CD4-positive, alpha-beta T cell (primary cell): ENCODE results near the gene PLA2G15. TPM values are rescaled to one million over a fixed set of nuclear protein-coding genes. Genes with fewer than 3 reads are reported as not detected.
A peak's percentile ranks its signal among the peaks of the same experiment; 100 is the strongest.

ENCODE experiments used
- ATAC-seq: fragments of 200-7000 bp; cut with Tn5 transposase; one replicate; pipeline ENCODE4 v1.10.0; 2022; ENCODE audit warnings: mild to moderate bottlenecking; ENCODE audit not compliant: poor library complexity
- CTCF ChIA-PET: fragments of 350-600 bp; sonication (Branson Sonifier 250); formaldehyde crosslinking; loops from one replicate; lab custom pipeline; 2021; ENCODE audit warnings: antibody characterized with exemption, inconsistent platforms; lab: Charles Lee
- POLR2A ChIA-PET: fragments of 350-600 bp; sonication (Branson Sonifier 250); formaldehyde crosslinking; loops from one replicate; lab custom pipeline; 2021; ENCODE audit warnings: antibody characterized with exemption, inconsistent platforms; lab: Charles Lee
- DNase-seq, 14 experiments: peaks; one replicate each; pipeline ENCODE4 v3.0.0-alpha.2; 2013 to 2020; ENCODE audit warnings: mixed read lengths in 2 of 14
- H3K27ac ChIP-seq, 2 donors: one replicate each; pipeline versions ENCODE4 v1.5.1 to v1.7.0; 2013; ENCODE audit warnings: low read length in 2 of 2, low read depth in 1 of 2, mild to moderate bottlenecking in 1 of 2
- H3K27me3 ChIP-seq, 2 experiments: 1 replicate in 1 of 2; 2 replicates in 1 of 2; pipeline versions ENCODE4 v1.6.1 to v1.7.0; 2013; ENCODE audit warnings: low read length in 2 of 2, control low read depth in 1 of 2, mild to moderate bottlenecking in 1 of 2, moderate library complexity in 1 of 2; ENCODE audit not compliant: insufficient read depth in 2 of 2, control insufficient read depth in 1 of 2
- H3K36me3 ChIP-seq: one replicate; pipeline ENCODE4 v1.6.1; 2013; ENCODE audit warnings: low read length, control low read depth; ENCODE audit not compliant: insufficient read depth
- H3K4me1 ChIP-seq: one replicate; pipeline ENCODE4 v1.6.1; 2013; ENCODE audit warnings: low read length, control low read depth; ENCODE audit not compliant: insufficient read depth
- H3K4me3 ChIP-seq: one replicate; pipeline ENCODE4 v1.5.1; 2013; ENCODE audit warnings: mild to moderate bottlenecking, low read length, moderate library complexity
- H3K9me3 ChIP-seq, 2 experiments: 1 replicate in 1 of 2; 2 replicates in 1 of 2; pipeline versions ENCODE4 v1.6.1 to v1.7.0; 2013; ENCODE audit warnings: low read length in 2 of 2, mild to moderate bottlenecking in 2 of 2, control low read depth in 1 of 2, moderate library complexity in 1 of 2; ENCODE audit not compliant: control insufficient read depth in 1 of 2, insufficient read depth in 1 of 2
- H3K27ac Mint-ChIP-seq: one replicate; pipeline ENCODE4 v1.8.0; 2020; ENCODE audit warnings: mixed read lengths
- H3K27me3 Mint-ChIP-seq: one replicate; pipeline ENCODE4 v1.8.0; 2021; ENCODE audit warnings: mixed read lengths
- H3K36me3 Mint-ChIP-seq: one replicate; pipeline ENCODE4 v1.8.0; 2021; ENCODE audit warnings: low read depth, mixed read lengths
- H3K4me1 Mint-ChIP-seq: one replicate; pipeline ENCODE4 v1.8.0; 2021; ENCODE audit warnings: low read depth, mixed read lengths
- H3K4me3 Mint-ChIP-seq: one replicate; pipeline ENCODE4 v1.8.0; 2020; ENCODE audit warnings: mild to moderate bottlenecking, mixed read lengths
- H3K9me3 Mint-ChIP-seq: one replicate; pipeline ENCODE4 v1.8.0; 2020; ENCODE audit warnings: mixed read lengths
- intact Hi-C, 2 experiments: fragments of 100-400 bp; cut with DNase I in 1 of 2; cut with micrococcal nuclease in 1 of 2; formaldehyde crosslinking; loops; one replicate each; pipeline versions ENCODE4 v1.15.1 to v1.9.0; 2023 to 2025; cut with DNase I, micrococcal nuclease
- total RNA-seq, 174 experiments: library from RNA in 2 of 174; stranded (reverse) in 2 of 174; gene quantifications; one replicate each; pipeline ENCODE4 v1.2.3 and lab custom pipeline; 2021 to 2026
- TF ChIP-seq, protein P1 (sequence below): fragments of 200-600 bp; IDR thresholded peaks from one replicate; pipeline ENCODE4 v1.8.0; 2022; ENCODE audit warnings: antibody characterized with exemption, mild to moderate bottlenecking

The PLA2G15 gene
- total RNA-seq, 2 experiments from 2014 or later, result 4.3 to 4.7 TPM

DNA sequence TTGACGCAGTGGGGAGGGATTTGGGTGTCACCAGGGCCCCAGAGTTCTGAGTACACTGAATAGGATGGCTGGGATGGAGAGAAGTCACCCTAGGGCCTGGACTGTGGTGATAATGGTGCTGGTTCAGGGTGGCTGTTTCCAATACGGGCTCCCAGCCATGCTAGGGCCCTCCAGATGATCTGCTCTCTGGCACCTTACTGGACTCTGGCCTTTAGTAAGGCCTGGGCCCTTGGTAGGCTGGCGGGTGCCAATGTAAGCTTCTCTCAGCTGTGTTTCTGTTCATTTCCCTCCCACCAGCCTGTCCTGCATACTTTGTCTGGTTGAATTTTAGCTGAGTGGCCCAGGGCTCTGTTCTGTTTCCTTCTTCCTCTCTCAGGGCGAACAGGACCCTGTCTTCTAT is 2.8 kb downstream of the PLA2G15 start:
- Mint-ChIP-seq H3K36me3 (peaks cover 27% of the 10 kb centered on the region), H3K4me1 (peaks cover 17% of the 10 kb centered on the region), H3K4me3 (peak overlapping the region; percentile 48), H3K9me3 (no peaks in the 10 kb centered on the region), H3K27me3 (no peaks in the 10 kb centered on the region), H3K27ac (no peak overlapping the region)
- H3K27me3 ChIP-seq, result no peaks in the 10 kb centered on the region
- intact Hi-C loops, result loop anchor here in 1 of 2 experiments (10.0 kb wide), 1 partner anchor 197 kb away; the partner anchor contains the start of gene SMPD3
- H3K36me3 ChIP-seq, result peaks cover 8% of the 10 kb centered on the region
- ChIA-PET CTCF (no interaction called here), POLR2A (interaction anchor here (0.6 kb wide), 1 partner anchor 625 kb away, joined by 3 read pairs; no protein-coding TSS in a partner anchor)
- ATAC-seq (no peak), DNase-seq (no peak)
- no peak overlapping the region for H3K4me3 ChIP-seq
- no peaks in the 10 kb centered on the region for H3K9me3 ChIP-seq
- TF ChIP-seq, protein P1, sequence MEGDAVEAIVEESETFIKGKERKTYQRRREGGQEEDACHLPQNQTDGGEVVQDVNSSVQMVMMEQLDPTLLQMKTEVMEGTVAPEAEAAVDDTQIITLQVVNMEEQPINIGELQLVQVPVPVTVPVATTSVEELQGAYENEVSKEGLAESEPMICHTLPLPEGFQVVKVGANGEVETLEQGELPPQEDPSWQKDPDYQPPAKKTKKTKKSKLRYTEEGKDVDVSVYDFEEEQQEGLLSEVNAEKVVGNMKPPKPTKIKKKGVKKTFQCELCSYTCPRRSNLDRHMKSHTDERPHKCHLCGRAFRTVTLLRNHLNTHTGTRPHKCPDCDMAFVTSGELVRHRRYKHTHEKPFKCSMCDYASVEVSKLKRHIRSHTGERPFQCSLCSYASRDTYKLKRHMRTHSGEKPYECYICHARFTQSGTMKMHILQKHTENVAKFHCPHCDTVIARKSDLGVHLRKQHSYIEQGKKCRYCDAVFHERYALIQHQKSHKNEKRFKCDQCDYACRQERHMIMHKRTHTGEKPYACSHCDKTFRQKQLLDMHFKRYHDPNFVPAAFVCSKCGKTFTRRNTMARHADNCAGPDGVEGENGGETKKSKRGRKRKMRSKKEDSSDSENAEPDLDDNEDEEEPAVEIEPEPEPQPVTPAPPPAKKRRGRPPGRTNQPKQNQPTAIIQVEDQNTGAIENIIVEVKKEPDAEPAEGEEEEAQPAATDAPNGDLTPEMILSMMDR, result no peak
- no peak overlapping the region for H3K27ac ChIP-seq
- peaks cover 29% of the 10 kb centered on the region for H3K4me1 ChIP-seq

DNA sequence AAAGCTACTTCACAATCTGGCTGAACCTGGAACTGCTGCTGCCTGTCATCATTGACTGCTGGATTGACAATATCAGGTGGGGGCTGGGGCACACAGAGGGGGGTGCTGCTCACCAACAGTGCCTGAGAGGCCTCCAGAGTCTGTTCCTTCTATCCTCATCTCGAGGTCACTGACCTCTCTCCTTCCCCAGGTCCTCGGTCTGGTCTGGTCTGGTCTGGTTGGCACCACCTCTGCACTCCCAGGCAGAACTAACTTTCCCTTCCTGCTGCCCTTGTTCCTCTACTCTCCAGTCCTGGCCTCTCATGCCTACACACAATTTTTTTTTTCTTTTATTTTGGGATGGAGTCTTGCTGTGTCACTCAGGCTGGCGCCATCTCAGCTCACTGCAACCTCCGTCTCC is 4.2 kb downstream of the PLA2G15 start:
- Mint-ChIP-seq H3K9me3 (no peaks in the 10 kb centered on the region), H3K36me3 (peaks cover 27% of the 10 kb centered on the region), H3K4me3 (no peak overlapping the region), H3K27ac (no peak overlapping the region), H3K27me3 (no peaks in the 10 kb centered on the region), H3K4me1 (peaks cover 17% of the 10 kb centered on the region)
- H3K27me3 ChIP-seq, result no peaks in the 10 kb centered on the region
- ChIA-PET CTCF (no interaction called here), POLR2A (interaction anchor here (0.9 kb wide), 1 partner anchor 51 kb away, joined by 3 read pairs; no protein-coding TSS in a partner anchor)
- ATAC-seq (no peak), DNase-seq (no peak)
- H3K27ac ChIP-seq, result no peak overlapping the region
- H3K36me3 ChIP-seq, result peaks cover 18% of the 10 kb centered on the region
- TF ChIP-seq, protein P1, result no peak
- H3K4me1 ChIP-seq, result peaks cover 26% of the 10 kb centered on the region
- no peak overlapping the region for H3K4me3 ChIP-seq
- no peaks in the 10 kb centered on the region for H3K9me3 ChIP-seq
- intact Hi-C loops, result loop anchor here in 1 of 2 experiments (10.0 kb wide), 1 partner anchor 195 kb away; the partner anchor contains the start of gene SMPD3

DNA sequence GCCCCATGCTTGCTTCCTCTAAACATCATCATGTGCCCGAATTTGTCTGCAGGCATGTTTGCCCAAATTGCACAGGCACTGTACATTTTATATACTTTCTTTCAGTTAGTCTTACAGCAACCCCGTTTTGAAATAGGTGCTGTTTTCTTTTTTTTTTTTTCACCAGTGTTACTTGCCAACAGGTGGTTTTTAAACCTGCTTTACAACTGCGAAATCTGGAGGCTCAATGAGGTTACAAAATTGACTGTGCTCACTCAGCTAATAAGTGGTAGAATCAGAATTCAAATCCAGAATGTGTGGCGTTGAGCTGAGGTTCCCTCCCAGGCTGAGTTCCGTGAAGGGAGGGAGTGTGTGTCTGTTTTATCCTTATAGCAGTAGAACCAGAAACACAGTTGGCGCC is 5.8 kb downstream of the PLA2G15 start:
- Mint-ChIP-seq H3K36me3 (peaks cover 23% of the 10 kb centered on the region), H3K4me3 (no peak overlapping the region), H3K27ac (no peak overlapping the region), H3K4me1 (peaks cover 8% of the 10 kb centered on the region), H3K27me3 (no peaks in the 10 kb centered on the region), H3K9me3 (no peaks in the 10 kb centered on the region)
- Histone ChIP-seq H3K4me3 (no peak overlapping the region), H3K36me3 (peaks cover 32% of the 10 kb centered on the region), H3K4me1 (peaks cover 15% of the 10 kb centered on the region), H3K27ac (no peak overlapping the region), H3K9me3 (no peaks in the 10 kb centered on the region), H3K27me3 (no peaks in the 10 kb centered on the region)
- POLR2A ChIA-PET, result no interaction called here
- no peak for ATAC-seq
- TF ChIP-seq, protein P1, result no peak
- CTCF ChIA-PET, result no interaction called here
- intact Hi-C loops, result no loop called here
- DNase-seq, result no peak
